ENCODE measurements around the gene ULBP1.
"Not testable (repeated sequence)": the region's sequence is repeated elsewhere in the genome, so short reads cannot be mapped to it uniquely, and the experiment has no call there.

Gene ULBP1

DNA sequence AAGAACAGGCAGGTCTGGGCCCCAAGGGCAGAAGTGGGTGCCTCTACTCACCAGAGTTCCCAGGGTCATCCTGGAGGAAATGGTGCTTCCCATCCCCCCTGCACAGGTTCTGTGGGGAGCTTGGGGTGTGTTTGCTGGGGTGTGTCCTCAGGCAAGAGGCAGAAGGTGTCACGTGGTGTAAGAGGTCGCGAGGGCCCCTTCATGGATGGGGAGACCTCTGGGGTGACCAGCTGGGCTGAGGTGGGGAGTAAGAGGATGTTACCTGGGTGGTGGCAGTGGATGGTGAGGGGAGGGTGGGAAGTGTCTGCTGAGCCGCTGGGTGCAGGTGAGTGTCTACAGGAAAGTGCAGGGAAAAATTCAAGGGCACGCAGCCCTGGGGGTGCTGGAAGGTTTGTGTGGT, 41.7 kb upstream of the ULBP1 start:
- not testable (repeated sequence) for H3K36me3 ChIP-seq (replicated peaks in 1 of 2; ENCODE audit: control insufficient read depth in 2 of 2, insufficient read depth in 2 of 2, low read length in 2 of 2); H3K9ac ChIP-seq (ENCODE audit: low read depth, low read length, poor library complexity); H3K23ac ChIP-seq (ENCODE audit: low read depth, low read length, poor library complexity); H3K18ac ChIP-seq (ENCODE audit: low read length); H3K4me2 ChIP-seq (ENCODE audit: insufficient read depth, low read length, poor library complexity, severe bottlenecking); H3K79me1 ChIP-seq (ENCODE audit: low read depth, low read length); H2BK120ac ChIP-seq (ENCODE audit: low read depth, low read length); H2BK5ac ChIP-seq (ENCODE audit: low read length); H4K91ac ChIP-seq (ENCODE audit: low read depth, low read length, poor library complexity); H3K9me3 ChIP-seq (replicated peaks in 1 of 2; ENCODE audit: control insufficient read depth in 2 of 2, insufficient read depth in 1 of 2, low read depth in 1 of 2, low read length in 2 of 2); H4K8ac ChIP-seq (ENCODE audit: low read depth, low read length); H3K14ac ChIP-seq (ENCODE audit: low read length); H2BK15ac ChIP-seq (ENCODE audit: low read length); H2AK5ac ChIP-seq (ENCODE audit: low read depth, low read length); H3K4me1 ChIP-seq (ENCODE audit: control insufficient read depth in 2 of 2, insufficient read depth in 1 of 2, low read depth in 1 of 2, low read length in 2 of 2); H3K27ac ChIP-seq (replicated peaks; ENCODE audit: low read length); H3K4ac ChIP-seq (ENCODE audit: low read length); DNase-seq (ENCODE audit: low spot score); H2BK12ac ChIP-seq (ENCODE audit: low read length)
- no CpG with 5 or more reads among the region's 5 CpGs for WGBS, 2 donors (ENCODE audit: extremely low coverage in 2 of 2, insufficient read length in 2 of 2, insufficient replicate concordance in 1 of 2)
- H3K27me3 ChIP-seq (ENCODE audit: control insufficient read depth in 3 of 3, insufficient read depth in 3 of 3, low read depth in 1 of 3, low read length in 3 of 3), result peaks cover 27 to 75% (median 59%) of the 10 kb centered on the region in 3 experiments
- peak overlapping the region; percentile 56 to 82 for H3K4me3 ChIP-seq (ENCODE audit: low read length in 2 of 2)
- peak overlapping the region; percentile 98 for H2AFZ ChIP-seq (ENCODE audit: low read length)

DNA sequence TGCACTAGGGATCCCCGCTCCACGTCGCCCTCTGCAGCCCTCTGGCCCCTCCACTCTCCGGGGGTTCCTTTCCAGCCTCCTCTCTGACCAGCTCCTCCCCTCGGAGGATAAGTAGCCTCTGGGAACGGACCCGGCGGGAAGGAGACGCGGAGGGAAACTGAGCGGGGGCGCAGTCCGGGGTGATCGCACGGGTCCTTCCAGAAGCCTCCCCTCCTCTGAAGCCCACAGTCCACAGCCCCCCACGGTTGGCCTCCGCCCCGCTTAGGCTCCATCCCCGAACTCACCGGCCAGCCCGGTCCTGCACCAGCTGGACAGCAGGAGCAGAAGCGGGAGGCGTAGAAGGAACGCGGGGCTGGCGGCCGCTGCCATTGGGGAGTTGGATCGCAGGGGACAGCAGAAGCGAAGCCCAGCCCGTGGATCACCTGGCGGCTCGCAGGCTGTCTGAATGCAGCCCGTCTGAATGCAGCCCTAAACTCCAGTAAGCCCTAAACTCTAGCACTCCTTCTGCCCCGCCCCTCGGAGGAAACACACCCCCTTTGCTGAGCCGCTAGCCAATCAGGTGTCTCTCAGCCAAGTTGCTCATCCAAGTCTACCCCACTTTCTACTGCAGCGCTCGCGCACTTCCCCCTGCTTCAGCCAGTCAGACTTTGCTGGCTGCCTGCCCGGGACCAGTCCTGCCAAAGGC, 41.0 kb upstream of the ULBP1 start, which contains the start of gene RAET1G:
Gene RAET1G (minus strand): TSS at position 480 of the 685 bp plus-strand sequence. CDS start 111 bp downstream, at position 369.
- peaks cover 5 to 8% of the 10 kb centered on the region in 2 donors for H3K4me1 ChIP-seq (ENCODE audit: control insufficient read depth in 2 of 2, insufficient read depth in 1 of 2, low read depth in 1 of 2, low read length in 2 of 2)
- H3K9me3 ChIP-seq (replicated peaks in 1 of 2; ENCODE audit: control insufficient read depth in 2 of 2, insufficient read depth in 1 of 2, low read depth in 1 of 2, low read length in 2 of 2), result peaks cover 2 to 5% of the 10 kb centered on the region in 2 donors
- peak within 1 kb of the TSS; percentile 47 for H3K14ac ChIP-seq (ENCODE audit: low read length)
- H2AFZ ChIP-seq (ENCODE audit: low read length), result peak within 1 kb of the TSS; percentile 98
- peak within 1 kb of the TSS; percentile 51 for H3K18ac ChIP-seq (ENCODE audit: low read length)
- peak within 1 kb of the TSS; percentile 56 to 82 for H3K4me3 ChIP-seq (ENCODE audit: low read length in 2 of 2)
- no peak within 1 kb of the TSS for H2BK15ac ChIP-seq (ENCODE audit: low read length)
- peak; percentile 82 for DNase-seq (ENCODE audit: low spot score)
- no peak within 1 kb of the TSS for H4K8ac ChIP-seq (ENCODE audit: low read depth, low read length)
- H2BK12ac ChIP-seq (ENCODE audit: low read length), result no peak within 1 kb of the TSS
- H2BK120ac ChIP-seq (ENCODE audit: low read depth, low read length), result peak within 1 kb of the TSS; percentile 36
- H2AK5ac ChIP-seq (ENCODE audit: low read depth, low read length), result no peak within 1 kb of the TSS
- peak within 1 kb of the TSS; percentile 63 for H3K9ac ChIP-seq (ENCODE audit: low read depth, low read length, poor library complexity)
- H3K23ac ChIP-seq (ENCODE audit: low read depth, low read length, poor library complexity), result peak within 1 kb of the TSS; percentile 75
- peak within 1 kb of the TSS; percentile 91 for H3K4me2 ChIP-seq (ENCODE audit: insufficient read depth, low read length, poor library complexity, severe bottlenecking)
- H3K27ac ChIP-seq (replicated peaks; ENCODE audit: low read length), result no peak within 1 kb of the TSS
- H3K36me3 ChIP-seq (replicated peaks in 1 of 2; ENCODE audit: control insufficient read depth in 2 of 2, insufficient read depth in 2 of 2, low read length in 2 of 2), result no peaks in the 10 kb centered on the region
- no CpG with 5 or more reads among the region's 40 CpGs for WGBS, 2 donors (ENCODE audit: extremely low coverage in 2 of 2, insufficient read length in 2 of 2, insufficient replicate concordance in 1 of 2)
- H4K91ac ChIP-seq (ENCODE audit: low read depth, low read length, poor library complexity), result no peak within 1 kb of the TSS
- H3K79me1 ChIP-seq (ENCODE audit: low read depth, low read length), result no peaks in the 10 kb centered on the region
- no peak within 1 kb of the TSS for H3K4ac ChIP-seq (ENCODE audit: low read length)
- peaks cover 27 to 73% (median 59%) of the 10 kb centered on the region in 3 experiments for H3K27me3 ChIP-seq (ENCODE audit: control insufficient read depth in 3 of 3, insufficient read depth in 3 of 3, low read depth in 1 of 3, low read length in 3 of 3)
- H2BK5ac ChIP-seq (ENCODE audit: low read length), result no peak within 1 kb of the TSS

- peaks cover 27 to 66% (median 59%) of the 10 kb centered on the region in 3 experiments for H3K27me3 ChIP-seq (ENCODE audit: control insufficient read depth in 3 of 3, insufficient read depth in 3 of 3, low read depth in 1 of 3, low read length in 3 of 3)
- no peak overlapping the region for H2BK12ac ChIP-seq (ENCODE audit: low read length)
- no peak for DNase-seq (ENCODE audit: low spot score)
- no peak overlapping the region for H3K9ac ChIP-seq (ENCODE audit: low read depth, low read length, poor library complexity)
- H2AK5ac ChIP-seq (ENCODE audit: low read depth, low read length), result no peak overlapping the region
- peak overlapping the region; percentile 98 for H2AFZ ChIP-seq (ENCODE audit: low read length)
- H3K4ac ChIP-seq (ENCODE audit: low read length), result no peak overlapping the region
- no peak overlapping the region for H2BK120ac ChIP-seq (ENCODE audit: low read depth, low read length)
- no peaks in the 10 kb centered on the region for H3K36me3 ChIP-seq (replicated peaks in 1 of 2; ENCODE audit: control insufficient read depth in 2 of 2, insufficient read depth in 2 of 2, low read length in 2 of 2)
- H3K9me3 ChIP-seq (replicated peaks in 1 of 2; ENCODE audit: control insufficient read depth in 2 of 2, insufficient read depth in 1 of 2, low read depth in 1 of 2, low read length in 2 of 2), result peaks cover 2 to 5% of the 10 kb centered on the region in 2 donors
- H2BK5ac ChIP-seq (ENCODE audit: low read length), result no peak overlapping the region
- no peaks in the 10 kb centered on the region for H3K79me1 ChIP-seq (ENCODE audit: low read depth, low read length)
- H2BK15ac ChIP-seq (ENCODE audit: low read length), result no peak overlapping the region
- no peak overlapping the region for H3K23ac ChIP-seq (ENCODE audit: low read depth, low read length, poor library complexity)
- no peak overlapping the region for H3K14ac ChIP-seq (ENCODE audit: low read length)
- H3K4me2 ChIP-seq (ENCODE audit: insufficient read depth, low read length, poor library complexity, severe bottlenecking), result peak overlapping the region; percentile 91
- H3K4me3 ChIP-seq (ENCODE audit: low read length in 2 of 2), result peak overlapping the region; percentile 53 to 56
- WGBS, 2 donors (ENCODE audit: extremely low coverage in 2 of 2, insufficient read length in 2 of 2, insufficient replicate concordance in 1 of 2), result no CpG with 5 or more reads among the region's 33 CpGs
- H3K18ac ChIP-seq (ENCODE audit: low read length), result no peak overlapping the region
- no peak overlapping the region for H4K91ac ChIP-seq (ENCODE audit: low read depth, low read length, poor library complexity)
- H3K4me1 ChIP-seq (ENCODE audit: control insufficient read depth in 2 of 2, insufficient read depth in 1 of 2, low read depth in 1 of 2, low read length in 2 of 2), result peaks cover 5 to 8% of the 10 kb centered on the region in 2 donors
- H3K27ac ChIP-seq (replicated peaks; ENCODE audit: low read length), result no peak overlapping the region
- no peak overlapping the region for H4K8ac ChIP-seq (ENCODE audit: low read depth, low read length)
Observed at GRCh38 chr6:149923327-149923986, 40.3 kb upstream of the ULBP1 start.

All from neuronal stem cell (in vitro differentiated cells).